OCI-LY3 (cell line): ENCODE data around the gene DDI2.

Experiments
- H2AFZ ChIP-seq: fragments of 200-600, 300-600 bp; shearing (Covaris generic); 2 replicates; pipeline ENCODE4 v1.6.0; 2014; ENCODE audit warnings: antibody characterized with exemption, low read depth, low read length
- H3K27ac ChIP-seq: fragments of 200-600, 300-600 bp; sonication (generic); 2 replicates; pipeline ENCODE4 v1.5.1; 2014; ENCODE audit warnings: mild to moderate bottlenecking, low read length, moderate library complexity, mixed read lengths
- H3K27me3 ChIP-seq: fragments of 200-600, 300-600 bp; sonication (generic); 2 replicates; pipeline ENCODE4 v1.6.1; 2014; ENCODE audit warnings: low read depth, low read length, mixed read lengths
- H3K36me3 ChIP-seq: fragments of 200-600, 300-600 bp; sonication (generic); replicated peaks from 2 replicates; pipeline ENCODE3; 2014; ENCODE audit warnings: low read depth, low read length, mixed read lengths
- H3K4me1 ChIP-seq: fragments of 300-600, 200-600 bp; sonication (generic); 2 replicates; pipeline ENCODE4 v1.6.1; 2014; ENCODE audit warnings: low read length, mixed read lengths
- H3K4me2 ChIP-seq: fragments of 200-600, 300-600 bp; sonication (generic); 2 replicates; pipeline ENCODE4 v1.6.1; 2014; ENCODE audit warnings: low read length, mixed read lengths
- H3K4me3 ChIP-seq: fragments of 300-600, 200-600 bp; sonication (generic); 2 replicates; pipeline ENCODE4 v1.5.1; 2014; ENCODE audit warnings: antibody characterized with exemption, mild to moderate bottlenecking, low read length, moderate library complexity
- H3K79me2 ChIP-seq: fragments of 300-600, 200-600 bp; shearing (Covaris generic); 2 replicates; pipeline ENCODE4 v1.6.1; 2014; ENCODE audit warnings: mild to moderate bottlenecking, low read length, mixed read lengths
- H3K9ac ChIP-seq: fragments of 300-600, 200-600 bp; shearing (Covaris generic); 2 replicates; pipeline ENCODE4 v1.6.0; 2014; ENCODE audit warnings: mild to moderate bottlenecking, low read length, moderate library complexity
- H3K9me3 ChIP-seq: fragments of 200-600, 300-600 bp; shearing (Covaris generic); 2 replicates; pipeline ENCODE4 v1.6.1; 2014; ENCODE audit warnings: low read length, mixed read lengths; ENCODE audit not compliant: insufficient read depth
- H4K20me1 ChIP-seq: fragments of 200-600, 300-600 bp; sonication (generic); 2 replicates; pipeline ENCODE4 v1.6.1; 2016; ENCODE audit warnings: low read length, mixed read lengths; ENCODE audit not compliant: insufficient read depth
- EZH2phosphoT487 ChIP-seq: fragments of 200-600 bp; shearing (Covaris generic); IDR thresholded peaks from 2 replicates; pipeline ENCODE4 v1.6.1; 2018; ENCODE audit warnings: antibody characterized with exemption, mixed run types, low read depth
- TF ChIP-seq, protein P1 (sequence below): fragments of 200-600, 300-600 bp; sonication (generic); IDR thresholded peaks from 2 replicates; pipeline ENCODE4 v1.5.1; 2014; ENCODE audit warnings: antibody characterized with exemption, low read length, low read depth

Gene DDI2

DNA sequence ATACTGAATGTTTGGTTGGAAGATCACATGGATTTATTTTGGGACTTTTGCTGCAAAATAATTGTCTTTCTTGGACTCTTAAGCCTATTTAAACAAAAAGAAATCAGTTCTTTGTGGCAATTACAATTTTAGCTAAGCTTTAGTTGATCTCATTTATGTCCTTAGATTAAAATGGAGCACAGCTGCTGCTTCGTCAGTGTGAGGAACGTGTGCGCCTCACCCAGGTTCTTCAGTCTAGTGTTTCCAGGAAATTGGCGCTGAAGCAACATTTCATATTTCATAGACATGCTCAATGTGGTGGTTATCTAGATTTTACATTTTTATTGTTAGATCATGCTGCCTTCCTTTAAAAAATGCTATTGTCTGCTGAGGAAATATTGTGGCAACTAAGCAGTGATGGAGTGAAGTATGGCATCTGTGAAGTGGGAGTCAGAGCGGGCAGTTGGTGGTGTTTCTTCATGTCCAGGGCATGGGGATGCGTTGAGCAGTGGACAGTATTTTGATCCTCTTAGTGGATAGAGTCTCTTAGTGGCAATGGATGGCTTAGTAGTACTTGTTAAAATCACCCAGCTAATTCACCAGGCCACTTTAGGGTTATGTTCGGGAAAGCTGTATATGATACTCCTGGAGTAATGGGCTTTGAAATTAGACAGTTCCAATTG lies 5.6 kb downstream of the DDI2 start:
- Histone ChIP-seq H3K9ac (no peak overlapping the region), H3K27me3 (no peaks in the 10 kb centered on the region), H4K20me1 (peaks cover 92% of the 10 kb centered on the region), H3K4me1 (peaks cover 56% of the 10 kb centered on the region), H3K4me3 (no peak overlapping the region), H3K4me2 (no peak overlapping the region), H3K79me2 (peaks cover 100% of the 10 kb centered on the region), H3K9me3 (no peaks in the 10 kb centered on the region), H2AFZ (no peak overlapping the region), H3K36me3 (peaks cover 20% of the 10 kb centered on the region), H3K27ac (no peak overlapping the region)
- TF ChIP-seq, protein P1, sequence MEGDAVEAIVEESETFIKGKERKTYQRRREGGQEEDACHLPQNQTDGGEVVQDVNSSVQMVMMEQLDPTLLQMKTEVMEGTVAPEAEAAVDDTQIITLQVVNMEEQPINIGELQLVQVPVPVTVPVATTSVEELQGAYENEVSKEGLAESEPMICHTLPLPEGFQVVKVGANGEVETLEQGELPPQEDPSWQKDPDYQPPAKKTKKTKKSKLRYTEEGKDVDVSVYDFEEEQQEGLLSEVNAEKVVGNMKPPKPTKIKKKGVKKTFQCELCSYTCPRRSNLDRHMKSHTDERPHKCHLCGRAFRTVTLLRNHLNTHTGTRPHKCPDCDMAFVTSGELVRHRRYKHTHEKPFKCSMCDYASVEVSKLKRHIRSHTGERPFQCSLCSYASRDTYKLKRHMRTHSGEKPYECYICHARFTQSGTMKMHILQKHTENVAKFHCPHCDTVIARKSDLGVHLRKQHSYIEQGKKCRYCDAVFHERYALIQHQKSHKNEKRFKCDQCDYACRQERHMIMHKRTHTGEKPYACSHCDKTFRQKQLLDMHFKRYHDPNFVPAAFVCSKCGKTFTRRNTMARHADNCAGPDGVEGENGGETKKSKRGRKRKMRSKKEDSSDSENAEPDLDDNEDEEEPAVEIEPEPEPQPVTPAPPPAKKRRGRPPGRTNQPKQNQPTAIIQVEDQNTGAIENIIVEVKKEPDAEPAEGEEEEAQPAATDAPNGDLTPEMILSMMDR, result no peak
- TF ChIP-seq EZH2phosphoT487, result no peak

DNA sequence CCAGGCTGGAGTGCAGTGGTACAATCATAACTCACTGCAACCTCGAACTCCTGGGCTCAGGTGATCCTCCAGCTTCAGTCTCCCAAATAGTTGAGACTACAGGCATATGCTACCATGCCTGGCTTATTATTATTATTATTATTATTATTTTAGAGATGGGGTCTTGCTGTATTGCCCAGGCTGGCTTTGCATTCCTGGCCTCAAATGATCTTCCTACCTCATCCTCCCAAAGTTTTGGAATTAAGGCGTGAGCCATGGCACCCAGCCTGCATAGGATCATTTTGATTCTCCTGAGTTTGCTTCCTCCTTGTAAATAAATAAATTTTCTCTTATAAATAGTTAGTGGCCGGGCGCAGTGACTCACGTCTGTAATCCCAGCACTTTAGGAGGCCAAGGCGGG lies 6.2 kb downstream of the DDI2 start:
- Histone ChIP-seq H3K27me3 (no peaks in the 10 kb centered on the region), H3K9me3 (no peaks in the 10 kb centered on the region), H4K20me1 (peaks cover 98% of the 10 kb centered on the region), H3K36me3 (peaks cover 24% of the 10 kb centered on the region), H3K4me1 (peaks cover 62% of the 10 kb centered on the region), H3K27ac (no peak overlapping the region), H3K4me3 (no peak overlapping the region), H3K4me2 (no peak overlapping the region), H3K9ac (no peak overlapping the region), H3K79me2 (peaks cover 100% of the 10 kb centered on the region), H2AFZ (no peak overlapping the region)
- TF ChIP-seq, protein P1, result no peak
- TF ChIP-seq EZH2phosphoT487, result no peak

DNA sequence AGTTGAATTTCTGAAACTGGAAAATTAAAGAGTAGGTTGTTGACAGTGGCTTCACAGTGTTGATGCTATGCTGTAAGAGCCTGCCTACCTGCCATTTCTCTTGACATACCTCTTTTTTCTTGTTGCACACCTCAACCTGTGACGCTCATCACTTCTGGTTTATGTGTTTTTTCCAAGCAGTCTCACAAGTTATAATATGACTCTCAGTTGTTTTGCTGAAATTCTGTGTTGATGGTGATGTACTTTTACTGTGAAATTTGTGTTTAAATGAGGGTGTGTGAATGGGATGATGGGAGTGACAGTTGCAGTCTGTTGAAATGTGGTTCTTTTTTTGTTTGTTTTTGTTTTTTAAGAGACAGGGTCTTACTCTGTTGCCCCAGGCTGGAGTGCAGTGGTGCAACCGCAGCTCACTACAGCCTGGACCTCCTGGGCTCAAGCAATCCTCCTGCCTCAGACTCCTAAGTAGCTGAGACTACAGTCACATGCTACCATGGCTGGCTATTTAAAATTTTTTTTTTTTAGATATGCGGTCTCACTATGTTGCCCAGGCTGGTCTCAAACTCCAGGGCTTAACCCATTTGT lies 7.0 kb downstream of the DDI2 start:
- Histone ChIP-seq H3K4me1 (peaks cover 62% of the 10 kb centered on the region), H4K20me1 (peaks cover 98% of the 10 kb centered on the region), H3K27ac (no peak overlapping the region), H3K27me3 (no peaks in the 10 kb centered on the region), H3K4me3 (no peak overlapping the region), H3K79me2 (peaks cover 99% of the 10 kb centered on the region), H3K4me2 (no peak overlapping the region), H2AFZ (no peak overlapping the region), H3K9ac (no peak overlapping the region), H3K9me3 (no peaks in the 10 kb centered on the region), H3K36me3 (peaks cover 30% of the 10 kb centered on the region)
- TF ChIP-seq, protein P1, result no peak
- TF ChIP-seq EZH2phosphoT487, result no peak

DNA sequence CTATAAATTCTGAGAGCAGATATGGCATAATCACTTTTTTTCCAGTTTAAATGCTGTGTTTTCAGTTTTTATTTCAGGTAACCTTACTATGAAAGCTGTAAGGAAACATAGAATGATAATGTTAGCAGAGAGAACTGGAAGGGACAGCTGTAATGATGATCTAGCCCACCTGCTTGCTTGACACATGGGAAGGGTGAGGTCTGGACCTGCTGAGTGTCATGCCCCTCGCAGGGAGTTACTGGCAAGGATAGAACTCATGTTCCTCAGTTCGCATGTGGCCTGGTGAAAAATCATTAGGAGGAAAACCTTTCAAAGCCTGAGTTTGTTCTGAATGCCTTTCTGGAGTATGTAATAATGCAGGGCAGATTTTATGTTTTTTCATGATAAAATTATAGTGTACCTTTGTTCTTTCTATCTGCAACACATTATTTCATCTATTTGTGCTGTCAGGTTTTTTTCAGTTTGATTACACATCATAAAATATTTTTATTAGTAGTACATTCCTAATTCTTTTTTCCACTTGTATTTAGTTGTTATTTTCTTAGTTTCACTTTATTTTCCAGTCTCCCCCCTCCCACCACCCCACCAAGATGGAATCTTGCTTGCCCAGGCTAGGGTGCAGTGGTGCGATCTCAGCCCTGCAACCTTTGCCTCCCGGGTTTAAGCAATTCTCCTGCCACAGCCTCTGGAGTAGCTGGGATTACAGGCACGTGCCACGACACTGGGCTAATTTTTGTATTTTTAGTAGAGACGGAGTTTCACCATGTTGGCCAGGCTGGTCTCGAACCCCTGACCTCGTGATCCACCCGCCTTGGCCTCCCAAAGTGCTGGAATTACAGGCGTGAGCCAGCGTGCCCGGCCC lies 8.0 kb downstream of the DDI2 start:
- Histone ChIP-seq H3K27ac (no peak overlapping the region), H3K4me3 (no peak overlapping the region), H3K4me1 (peaks cover 51% of the 10 kb centered on the region), H3K9ac (no peak overlapping the region), H2AFZ (no peak overlapping the region), H3K27me3 (no peaks in the 10 kb centered on the region), H3K4me2 (no peak overlapping the region), H3K79me2 (peaks cover 93% of the 10 kb centered on the region), H3K36me3 (peaks cover 28% of the 10 kb centered on the region), H4K20me1 (peaks cover 92% of the 10 kb centered on the region), H3K9me3 (no peaks in the 10 kb centered on the region)
- TF ChIP-seq, protein P1, result no peak
